ENCODE measurements around the gene MOV10L1. TPM values are rescaled to one million over a fixed set of nuclear protein-coding genes. Genes with fewer than 3 reads are reported as not detected.

The MOV10L1 gene
- total and polyA plus RNA-seq, 9 of the 15 experiments (the other 6 are each of a cell fraction or from before 2014, with no cell fraction given): 0.06 to 0.43 (median 0.15) TPM

DNA sequence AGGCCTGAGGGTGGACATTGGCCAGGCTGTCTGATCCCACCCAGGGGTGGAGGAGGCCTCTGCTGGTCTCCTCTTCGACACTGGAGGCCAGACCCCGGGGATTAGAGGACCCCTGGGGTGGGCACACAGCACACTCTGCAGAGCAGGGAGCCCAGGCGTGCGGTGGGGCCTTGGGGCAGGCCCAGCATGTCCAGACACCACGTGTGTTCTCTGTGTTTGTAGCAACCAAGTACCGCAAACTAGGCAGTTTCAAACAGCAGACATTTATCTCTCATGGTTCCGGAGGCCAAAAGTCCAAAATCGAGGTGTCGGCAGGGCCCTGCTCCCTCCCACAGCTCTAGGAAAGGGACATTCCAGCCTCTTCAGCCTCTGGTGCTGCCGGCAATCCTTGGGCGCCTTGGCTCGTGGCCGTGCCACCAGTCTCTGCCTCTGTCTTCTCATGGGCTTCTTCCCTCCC is 82.2 kb downstream of the MOV10L1 start (continued):
- TF ChIP-seq RAD51 (IDR thresholded peaks at IDR 0.05; ENCODE audit: borderline replicate concordance, low read depth): no peak

- Histone ChIP-seq H4K20me1 (replicated peaks; ENCODE audit: control insufficient read depth, insufficient read depth, low read length) (no peaks in the 10 kb centered on the region), H3K9ac (ENCODE audit: insufficient read depth in 1 of 2, low read depth in 2 of 2, low read length in 2 of 2) (peak overlapping the region in 1 of 2 experiments; percentile 26; a peak in 1 of 4 replicates), H3K9me3 (replicated peaks; ENCODE audit: control insufficient read depth, insufficient read depth, low read depth, low read length) (no peaks in the 10 kb centered on the region), H2AFZ (ENCODE audit: low read depth, low read length) (no peak overlapping the region), H3K9me1 (ENCODE audit: control insufficient read depth, insufficient read depth, low read length) (no peaks in the 10 kb centered on the region), H3K4me3 (no peak overlapping the region), H3K27me3 (ENCODE audit: control insufficient read depth in 2 of 2, insufficient read depth in 2 of 2, low read length in 2 of 2) (no peaks in the 10 kb centered on the region), H3K4me2 (ENCODE audit: insufficient read depth, low read length) (no peak overlapping the region), H3K79me2 (ENCODE audit: control insufficient read depth, insufficient read depth, low read length) (no peaks in the 10 kb centered on the region), H3K27ac (ENCODE audit: extremely low read depth, low read depth, low read length) (no peak overlapping the region), H3K36me3 (ENCODE audit: control insufficient read depth, insufficient read depth, low read length) (no peaks in the 10 kb centered on the region), H3K4me1 (replicated peaks in 1 of 2; ENCODE audit: control insufficient read depth in 2 of 2, insufficient read depth in 2 of 2, low read length in 2 of 2) (peaks cover 10 to 62% of the 10 kb centered on the region in 2 experiments; a peak in 4 of 5 replicates)
- TF ChIP-seq ZNF436 (CRISPR knock-in tag; IDR thresholded peaks at IDR 0.05): no peak
- 0 out of 2 replicates have a peak, but pooled peaks have one; percentile 32 for TF ChIP-seq ZBTB33 (CRISPR knock-in tag; IDR thresholded peaks at IDR 0.05)
- 0 out of 2 replicates have a peak, but pooled peaks have one; percentile 23 for TF ChIP-seq SPI1 (IDR thresholded peaks at IDR 0.05; ENCODE audit: borderline replicate concordance, low read depth, low read length)
- ChIA-PET CTCF (ENCODE audit: low intra/inter-chr PET ratio) (no interaction called here), POLR2A (interaction anchor here (1.1 kb wide), 1 partner anchor 13 kb away, joined by 3 read pairs; no protein-coding TSS in a partner anchor)
- FAIRE-seq (no peak), DNase-seq (ENCODE audit: extremely low read depth in 1 of 4, low spot score in 3 of 4) (no peak), ATAC-seq (no peak)
- no TSS peak for BruUV-seq (replicated peaks)
- WGBS (ENCODE audit: insufficient coverage, low coverage, missing lambda C conversion rate): 56% methylated on average over 14 of the region's 26 CpGs
- in situ Hi-C loops (cut with MboI) (no loop called here), intact Hi-C loops (cut with micrococcal nuclease) (no loop called here)
These were observed 83.6 kb downstream of the MOV10L1 start for GRCh38 chr22:50173311-50173982.

Data from K562 (cell line).